ENCODE measurements around the gene ATP9A.

Gene ATP9A

GRCh38 chr20:51668947-51669346 lies 99.2 kb downstream of the ATP9A start:
- Histone ChIP-seq H3K36me3 (no peaks in the 10 kb centered on the region), H3K9me3 (no peaks in the 10 kb centered on the region), H3K4me1 (no peaks in the 10 kb centered on the region), H3K4me3 (ENCODE audit: low read depth, low read length) (no peak overlapping the region), H3K27me3 (no peaks in the 10 kb centered on the region)
- no peak for TF ChIP-seq CTCF (IDR thresholded peaks at IDR 0.05; ENCODE audit: low read depth, low read length)
- no peak for DNase-seq

DNA sequence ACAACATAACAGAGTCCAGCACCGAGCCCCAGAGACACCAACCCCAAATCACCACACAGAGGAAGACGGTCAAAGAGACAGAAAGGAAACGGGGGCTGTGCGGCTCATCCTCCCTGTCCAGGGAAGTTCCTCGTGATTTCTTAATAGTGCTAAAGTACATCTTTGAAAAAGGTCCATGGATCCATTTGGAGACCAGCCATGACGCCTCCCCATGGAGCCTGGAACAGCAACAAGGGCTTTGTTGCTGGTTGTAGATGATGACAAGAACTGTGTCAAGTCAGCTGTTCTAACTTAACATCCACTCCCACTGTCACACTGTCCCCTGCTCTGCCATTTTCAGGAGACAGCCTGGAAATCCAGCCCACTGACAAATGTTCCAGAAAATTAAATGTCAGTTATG lies 99.7 kb downstream of the ATP9A start:
- no peaks in the 10 kb centered on the region for H3K36me3 ChIP-seq
- no peak for TF ChIP-seq CTCF (IDR thresholded peaks at IDR 0.05; ENCODE audit: low read depth, low read length)

DNA sequence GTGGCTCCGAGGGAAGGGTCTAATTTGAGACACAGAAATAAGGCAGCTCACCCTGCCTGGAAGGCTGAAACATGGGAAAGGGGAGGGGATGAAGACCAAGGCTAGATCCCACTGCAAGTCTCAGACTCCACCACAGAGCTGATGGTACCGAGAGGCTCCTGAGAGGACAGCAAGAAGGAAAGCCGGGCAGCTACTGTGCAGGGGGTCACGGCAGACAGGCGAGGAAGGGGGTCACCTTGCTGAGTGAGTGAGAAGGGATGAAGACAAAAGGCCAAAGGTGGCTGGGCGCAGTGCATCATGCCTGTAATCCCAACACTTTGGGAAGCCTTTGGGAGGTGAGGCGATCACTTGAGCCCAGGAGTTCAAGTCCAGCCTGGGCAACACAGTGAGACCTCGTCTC lies 100.7 kb downstream of the ATP9A start:
- Histone ChIP-seq H3K9me3 (no peaks in the 10 kb centered on the region), H3K27me3 (no peaks in the 10 kb centered on the region), H3K36me3 (no peaks in the 10 kb centered on the region), H3K4me3 (ENCODE audit: low read depth, low read length) (no peak overlapping the region), H3K4me1 (no peaks in the 10 kb centered on the region)
- no peak for DNase-seq
- no peak for TF ChIP-seq CTCF (IDR thresholded peaks at IDR 0.05; ENCODE audit: low read depth, low read length)

More for the DNA sequence above, 99.7 kb downstream of the ATP9A start:
- DNase-seq = no peak
- no peaks in the 10 kb centered on the region for H3K27me3 ChIP-seq
- no peaks in the 10 kb centered on the region for H3K4me1 ChIP-seq
- no peak overlapping the region for H3K4me3 ChIP-seq (ENCODE audit: low read depth, low read length)
- H3K9me3 ChIP-seq = no peaks in the 10 kb centered on the region

DNA sequence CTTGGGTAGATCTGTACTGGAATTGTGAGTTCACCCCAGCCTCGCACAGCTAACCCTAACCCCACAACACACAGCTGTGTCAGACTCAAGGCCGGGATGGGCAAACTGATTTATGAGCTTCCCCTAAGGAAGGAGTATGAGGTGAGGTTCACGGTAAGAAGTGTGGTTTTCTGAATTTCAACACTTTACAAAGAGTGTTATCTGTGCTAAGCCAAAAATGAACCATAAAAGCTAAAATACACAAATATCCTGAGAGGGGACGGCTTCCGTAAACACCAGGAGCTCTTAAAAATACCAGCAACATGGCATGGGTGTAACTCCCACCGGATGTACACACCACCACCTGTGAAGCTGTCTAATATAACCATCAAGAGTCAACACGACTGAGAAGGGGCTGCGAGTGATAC lies 101.2 kb downstream of the ATP9A start:
- Histone ChIP-seq H3K27me3 (no peaks in the 10 kb centered on the region), H3K9me3 (no peaks in the 10 kb centered on the region), H3K36me3 (no peaks in the 10 kb centered on the region), H3K4me3 (ENCODE audit: low read depth, low read length) (no peak overlapping the region), H3K4me1 (no peaks in the 10 kb centered on the region)
- no peak for TF ChIP-seq CTCF (IDR thresholded peaks at IDR 0.05; ENCODE audit: low read depth, low read length)
- no peak for DNase-seq

- Histone ChIP-seq H3K4me3 (ENCODE audit: low read depth, low read length) (no peak overlapping the region), H3K36me3 (no peaks in the 10 kb centered on the region), H3K27me3 (no peaks in the 10 kb centered on the region), H3K4me1 (no peaks in the 10 kb centered on the region), H3K9me3 (no peaks in the 10 kb centered on the region)
- no peak for TF ChIP-seq CTCF (IDR thresholded peaks at IDR 0.05; ENCODE audit: low read depth, low read length)
- DNase-seq = no peak
Measured at GRCh38 chr20:51666126-51666525, 102.1 kb downstream of the ATP9A start.

- DNase-seq = no peak
- H3K27me3 ChIP-seq = no peaks in the 10 kb centered on the region
- TF ChIP-seq CTCF (IDR thresholded peaks at IDR 0.05; ENCODE audit: low read depth, low read length) = no peak
- H3K4me3 ChIP-seq (ENCODE audit: low read depth, low read length) = no peak overlapping the region
- H3K9me3 ChIP-seq = no peaks in the 10 kb centered on the region
- no peaks in the 10 kb centered on the region for H3K36me3 ChIP-seq
- no peaks in the 10 kb centered on the region for H3K4me1 ChIP-seq
Measured at GRCh38 chr20:51665543-51666118, 102.6 kb downstream of the ATP9A start.

All from BE2C (cell line).